Panc1 (cell line): Measurements from ENCODE around the gene FNBP1L. TPM values are rescaled to one million over a fixed set of nuclear protein-coding genes. Genes with fewer than 3 reads are reported as not detected.

Source experiments
- ATAC-seq: fragments of 200-7000 bp; cut with Tn5 transposase; 2 replicates; pipeline ENCODE4 v1.9.1; 2020; ENCODE audit warnings: mild to moderate bottlenecking, moderate library complexity
- BruUV-seq: library from RNA; stranded (reverse); fragments of 400-500 nt; replicated peaks from 2 replicates; lab custom pipeline; 2021; lab: Mats Ljungman, UMichigan
- CTCF ChIA-PET: fragments of 300-600 bp; sonication (Branson Sonifier 250); formaldehyde crosslinking; loops from one replicate; lab custom pipeline; 2022; ENCODE audit warnings: antibody characterized with exemption; lab: Charles Lee
- POLR2A ChIA-PET: fragments of 300-600 bp; sonication (Branson Sonifier 250); formaldehyde crosslinking; loops from one replicate; lab custom pipeline; 2022; ENCODE audit warnings: antibody characterized with exemption; lab: Charles Lee
- DNase-seq: peaks from one replicate; pipeline ENCODE4 v3.0.0-alpha.2; 2010; ENCODE audit warnings: low read depth, low spot score
- H3K27ac ChIP-seq: 2 replicates; pipeline ENCODE4 v1.5.1; 2011; ENCODE audit warnings: mild to moderate bottlenecking, low read length, inconsistent platforms
- H3K27me3 ChIP-seq: fragments of 200-500 bp; sonication (Bioruptor generic); 2 replicates; pipeline ENCODE4 v1.6.0; 2014; ENCODE audit warnings: low read length, inconsistent platforms; ENCODE audit not compliant: control insufficient read depth, insufficient read depth
- H3K36me3 ChIP-seq: fragments of 200-500 bp; sonication (Bioruptor generic); 2 replicates; pipeline ENCODE4 v1.5.1; 2014; ENCODE audit warnings: inconsistent platforms, mild to moderate bottlenecking, low read length, moderate library complexity; ENCODE audit not compliant: control insufficient read depth, insufficient read depth
- H3K4me1 ChIP-seq: 2 replicates; pipeline ENCODE4 v1.5.1; 2011; ENCODE audit warnings: inconsistent platforms, mild to moderate bottlenecking, low read length, moderate library complexity; ENCODE audit not compliant: control insufficient read depth, insufficient read depth
- H3K4me3 ChIP-seq, 2 experiments: 2 replicates each; pipeline ENCODE4 v1.5.1; 2011 to 2012; ENCODE audit warnings: low read depth in 2 of 2, low read length in 2 of 2, mild to moderate bottlenecking in 2 of 2, inconsistent platforms in 1 of 2, moderate library complexity in 1 of 2
- H3K9me3 ChIP-seq: fragments of 200-500 bp; sonication (Bioruptor generic); 2 replicates; pipeline ENCODE4 v1.5.1; 2014; ENCODE audit warnings: low read depth, mild to moderate bottlenecking, inconsistent platforms, low read length, moderate library complexity; ENCODE audit not compliant: control insufficient read depth, insufficient read depth
- POLR2AphosphoS5 ChIP-seq: IDR thresholded peaks from 2 replicates; pipeline ENCODE4 v1.6.1; 2012; ENCODE audit warnings: mild to moderate bottlenecking, low read depth, low read length, moderate library complexity
- SIN3A ChIP-seq: IDR thresholded peaks from 2 replicates; pipeline ENCODE4 v1.6.1; 2012; ENCODE audit warnings: low read depth, mild to moderate bottlenecking, low read length, moderate library complexity, borderline replicate concordance; ENCODE audit not compliant: insufficient read depth
- TCF7L2 ChIP-seq: IDR thresholded peaks from 2 replicates; pipeline ENCODE4 v1.6.1; 2011; ENCODE audit warnings: mild to moderate bottlenecking, low read depth, low read length, inconsistent platforms
- in situ Hi-C: cut with HindIII; loops from 2 replicates; pipeline ENCODE4 v1.10.0; 2016; ENCODE audit warnings: low sequenced_read_pairs, low pct_unique_long_range_greater_than_20kb
- intact Hi-C: fragments of 100-400 bp; cut with micrococcal nuclease; formaldehyde crosslinking; loops from one replicate; pipeline ENCODE4 v1.10.0; 2022; ENCODE audit not compliant: unreplicated experiment
- total RNA-seq: library from RNA; stranded (reverse); gene quantifications from one replicate; pipeline ENCODE4 v1.2.1, GENCODE V29; 2021; ENCODE audit not compliant: unreplicated experiment
- TF ChIP-seq, protein P1 (sequence below), 2 experiments: IDR thresholded peaks; 2 replicates each; pipeline ENCODE4 v1.6.1; 2011 to 2012; ENCODE audit warnings: low read depth in 2 of 2, control low read depth in 1 of 2, low read length in 1 of 2, mild to moderate bottlenecking in 1 of 2, moderate library complexity in 1 of 2; ENCODE audit not compliant: insufficient read depth in 1 of 2
- TF ChIP-seq, protein P2 (sequence below): fragments of 450-650 bp; IDR thresholded peaks from 2 replicates; pipeline ENCODE4 v1.5.1; 2017; ENCODE audit warnings: mild to moderate bottlenecking

The FNBP1L gene
- total RNA-seq, 1 experiment from 2014 or later, result 25.1 TPM

DNA sequence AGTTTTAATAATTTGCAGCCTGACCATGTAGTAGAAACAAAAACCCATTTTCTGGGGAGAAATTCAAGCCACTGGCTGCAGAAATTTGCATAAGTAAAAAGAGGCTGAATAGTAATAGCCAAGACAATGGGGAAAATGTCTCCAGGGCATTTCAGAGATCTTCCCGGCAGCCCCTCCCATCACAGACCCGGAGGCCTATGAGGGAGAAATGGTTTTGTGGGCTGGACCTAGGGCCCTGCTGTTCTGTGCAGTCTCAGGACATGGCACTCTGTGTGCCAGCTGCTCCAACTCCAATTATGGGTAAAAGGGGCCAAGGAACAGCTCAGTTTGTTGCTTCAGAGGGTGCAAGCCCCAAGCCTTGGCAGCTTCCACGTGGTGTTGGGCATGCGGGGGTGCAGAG lies 39.7 kb upstream of the FNBP1L start:
- TF ChIP-seq, protein P1, sequence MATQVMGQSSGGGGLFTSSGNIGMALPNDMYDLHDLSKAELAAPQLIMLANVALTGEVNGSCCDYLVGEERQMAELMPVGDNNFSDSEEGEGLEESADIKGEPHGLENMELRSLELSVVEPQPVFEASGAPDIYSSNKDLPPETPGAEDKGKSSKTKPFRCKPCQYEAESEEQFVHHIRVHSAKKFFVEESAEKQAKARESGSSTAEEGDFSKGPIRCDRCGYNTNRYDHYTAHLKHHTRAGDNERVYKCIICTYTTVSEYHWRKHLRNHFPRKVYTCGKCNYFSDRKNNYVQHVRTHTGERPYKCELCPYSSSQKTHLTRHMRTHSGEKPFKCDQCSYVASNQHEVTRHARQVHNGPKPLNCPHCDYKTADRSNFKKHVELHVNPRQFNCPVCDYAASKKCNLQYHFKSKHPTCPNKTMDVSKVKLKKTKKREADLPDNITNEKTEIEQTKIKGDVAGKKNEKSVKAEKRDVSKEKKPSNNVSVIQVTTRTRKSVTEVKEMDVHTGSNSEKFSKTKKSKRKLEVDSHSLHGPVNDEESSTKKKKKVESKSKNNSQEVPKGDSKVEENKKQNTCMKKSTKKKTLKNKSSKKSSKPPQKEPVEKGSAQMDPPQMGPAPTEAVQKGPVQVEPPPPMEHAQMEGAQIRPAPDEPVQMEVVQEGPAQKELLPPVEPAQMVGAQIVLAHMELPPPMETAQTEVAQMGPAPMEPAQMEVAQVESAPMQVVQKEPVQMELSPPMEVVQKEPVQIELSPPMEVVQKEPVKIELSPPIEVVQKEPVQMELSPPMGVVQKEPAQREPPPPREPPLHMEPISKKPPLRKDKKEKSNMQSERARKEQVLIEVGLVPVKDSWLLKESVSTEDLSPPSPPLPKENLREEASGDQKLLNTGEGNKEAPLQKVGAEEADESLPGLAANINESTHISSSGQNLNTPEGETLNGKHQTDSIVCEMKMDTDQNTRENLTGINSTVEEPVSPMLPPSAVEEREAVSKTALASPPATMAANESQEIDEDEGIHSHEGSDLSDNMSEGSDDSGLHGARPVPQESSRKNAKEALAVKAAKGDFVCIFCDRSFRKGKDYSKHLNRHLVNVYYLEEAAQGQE (IDR thresholded peaks at IDR 0.05; ENCODE audit: insufficient read depth in 1 of 2, low read depth in 2 of 2, low read length in 1 of 2), result no peak
- no peak for TF ChIP-seq POLR2AphosphoS5
- TF ChIP-seq SIN3A, result no peak
- TF ChIP-seq, protein P2, sequence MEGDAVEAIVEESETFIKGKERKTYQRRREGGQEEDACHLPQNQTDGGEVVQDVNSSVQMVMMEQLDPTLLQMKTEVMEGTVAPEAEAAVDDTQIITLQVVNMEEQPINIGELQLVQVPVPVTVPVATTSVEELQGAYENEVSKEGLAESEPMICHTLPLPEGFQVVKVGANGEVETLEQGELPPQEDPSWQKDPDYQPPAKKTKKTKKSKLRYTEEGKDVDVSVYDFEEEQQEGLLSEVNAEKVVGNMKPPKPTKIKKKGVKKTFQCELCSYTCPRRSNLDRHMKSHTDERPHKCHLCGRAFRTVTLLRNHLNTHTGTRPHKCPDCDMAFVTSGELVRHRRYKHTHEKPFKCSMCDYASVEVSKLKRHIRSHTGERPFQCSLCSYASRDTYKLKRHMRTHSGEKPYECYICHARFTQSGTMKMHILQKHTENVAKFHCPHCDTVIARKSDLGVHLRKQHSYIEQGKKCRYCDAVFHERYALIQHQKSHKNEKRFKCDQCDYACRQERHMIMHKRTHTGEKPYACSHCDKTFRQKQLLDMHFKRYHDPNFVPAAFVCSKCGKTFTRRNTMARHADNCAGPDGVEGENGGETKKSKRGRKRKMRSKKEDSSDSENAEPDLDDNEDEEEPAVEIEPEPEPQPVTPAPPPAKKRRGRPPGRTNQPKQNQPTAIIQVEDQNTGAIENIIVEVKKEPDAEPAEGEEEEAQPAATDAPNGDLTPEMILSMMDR, result no peak
- no peak for TF ChIP-seq TCF7L2
- intact Hi-C loops (no loop called here), in situ Hi-C loops (no loop called here)
- H3K27ac ChIP-seq, result no peak overlapping the region
- ATAC-seq, result no peak
- H3K4me3 ChIP-seq, result no peak overlapping the region
- BruUV-seq, result no TSS peak
- DNase-seq, result no peak
- ChIA-PET POLR2A (no interaction called here), CTCF (no interaction called here)
- no peaks in the 10 kb centered on the region for H3K27me3 ChIP-seq
- no peaks in the 10 kb centered on the region for H3K4me1 ChIP-seq
- H3K36me3 ChIP-seq, result no peaks in the 10 kb centered on the region
- H3K9me3 ChIP-seq, result no peaks in the 10 kb centered on the region

DNA sequence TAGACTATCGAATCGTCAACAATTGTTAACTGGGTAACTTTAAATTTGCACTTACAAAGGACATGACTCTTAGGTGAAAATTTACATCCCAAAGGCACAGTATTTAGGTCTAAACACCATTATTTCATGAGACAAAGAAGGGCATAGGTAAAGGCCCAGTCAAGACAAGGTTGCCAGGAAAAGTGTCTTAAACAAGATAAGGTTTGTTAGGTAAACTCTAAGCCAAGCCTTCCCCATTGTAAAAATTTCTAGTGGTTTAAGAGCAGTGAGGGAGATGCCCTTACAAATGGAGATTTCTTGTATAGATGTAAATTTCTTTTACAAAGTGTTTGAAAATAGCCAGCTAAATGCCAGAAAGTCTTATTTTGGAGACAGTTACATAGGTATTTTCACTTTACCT lies 36.9 kb upstream of the FNBP1L start:
- H3K27ac ChIP-seq, result no peak overlapping the region
- CTCF ChIA-PET, result no interaction called here
- in situ Hi-C loops (no loop called here), intact Hi-C loops (no loop called here)
- no peaks in the 10 kb centered on the region for H3K27me3 ChIP-seq
- BruUV-seq, result no TSS peak
- POLR2A ChIA-PET, result no interaction called here
- no peaks in the 10 kb centered on the region for H3K36me3 ChIP-seq
- DNase-seq (no peak), ATAC-seq (no peak)
- TF ChIP-seq, protein P1 (IDR thresholded peaks at IDR 0.05; ENCODE audit: insufficient read depth in 1 of 2, low read depth in 2 of 2, low read length in 1 of 2), result no peak
- TF ChIP-seq POLR2AphosphoS5 (no peak), TCF7L2 (no peak), SIN3A (no peak)
- TF ChIP-seq, protein P2, result no peak
- no peaks in the 10 kb centered on the region for H3K9me3 ChIP-seq
- H3K4me3 ChIP-seq, result no peak overlapping the region
- H3K4me1 ChIP-seq, result no peaks in the 10 kb centered on the region
